Nephron progenitor cell (in vitro differentiated cells): ENCODE measurements around the gene SYNDIG1.

Experiments
- DNase-seq: peaks from one replicate; pipeline ENCODE4 v3.0.0; 2021
- H3K27ac Mint-ChIP-seq: 2 replicates; pipeline ENCODE4 v1.8.0; 2021; ENCODE audit warnings: mild to moderate bottlenecking, moderate library complexity, mixed read lengths
- H3K27me3 Mint-ChIP-seq: 2 replicates; pipeline ENCODE4 v1.8.0; 2021; ENCODE audit warnings: mild to moderate bottlenecking, low read depth, mixed read lengths; ENCODE audit not compliant: poor library complexity
- H3K36me3 Mint-ChIP-seq: 2 replicates; pipeline ENCODE4 v1.8.0; 2021; ENCODE audit warnings: low read depth, mixed read lengths
- H3K4me1 Mint-ChIP-seq: 2 replicates; pipeline ENCODE4 v1.8.0; 2021; ENCODE audit warnings: mixed read lengths
- H3K4me3 Mint-ChIP-seq: 2 replicates; pipeline ENCODE4 v1.8.0; 2021; ENCODE audit warnings: mild to moderate bottlenecking, moderate library complexity, mixed read lengths
- H3K9me3 Mint-ChIP-seq: 2 replicates; pipeline ENCODE4 v1.8.0; 2021; ENCODE audit warnings: mild to moderate bottlenecking, moderate library complexity, mixed read lengths
- CTCF ChIP-seq: fragments of 200-600 bp; sonication (generic); IDR thresholded peaks from 2 replicates; pipeline ENCODE4 v1.5.0; 2021; ENCODE audit warnings: antibody characterized with exemption

Gene SYNDIG1

GRCh38 chr20:24608926-24609667 is 139.7 kb downstream of the SYNDIG1 start:
- Mint-ChIP-seq H3K27me3 (peaks cover 18% of the 10 kb centered on the region), H3K36me3 (no peaks in the 10 kb centered on the region), H3K27ac (no peak overlapping the region), H3K9me3 (no peaks in the 10 kb centered on the region), H3K4me3 (no peak overlapping the region), H3K4me1 (no peaks in the 10 kb centered on the region)
- no peak for TF ChIP-seq CTCF
- DNase-seq = no peak

GRCh38 chr20:24609757-24610156 is 140.3 kb downstream of the SYNDIG1 start:
- Mint-ChIP-seq H3K36me3 (no peaks in the 10 kb centered on the region), H3K4me3 (no peak overlapping the region), H3K27me3 (peaks cover 15% of the 10 kb centered on the region), H3K4me1 (no peaks in the 10 kb centered on the region), H3K9me3 (no peaks in the 10 kb centered on the region), H3K27ac (no peak overlapping the region)
- no peak for TF ChIP-seq CTCF
- DNase-seq = no peak

GRCh38 chr20:24610341-24611115 is 141.1 kb downstream of the SYNDIG1 start:
- Mint-ChIP-seq H3K4me1 (no peaks in the 10 kb centered on the region), H3K36me3 (no peaks in the 10 kb centered on the region), H3K9me3 (no peaks in the 10 kb centered on the region), H3K27ac (no peak overlapping the region), H3K27me3 (peaks cover 15% of the 10 kb centered on the region), H3K4me3 (no peak overlapping the region)
- DNase-seq = no peak
- no peak for TF ChIP-seq CTCF

- no peaks in the 10 kb centered on the region for H3K36me3 Mint-ChIP-seq
- no peaks in the 10 kb centered on the region for H3K9me3 Mint-ChIP-seq
- DNase-seq = no peak
- H3K4me1 Mint-ChIP-seq = no peaks in the 10 kb centered on the region
- no peak overlapping the region for H3K27ac Mint-ChIP-seq
- H3K27me3 Mint-ChIP-seq = peaks cover 14% of the 10 kb centered on the region
- TF ChIP-seq CTCF = no peak
- no peak overlapping the region for H3K4me3 Mint-ChIP-seq
Measured at GRCh38 chr20:24611360-24612140, 142.1 kb downstream of the SYNDIG1 start.

GRCh38 chr20:24612799-24613775 is 143.7 kb downstream of the SYNDIG1 start:
- no peak for DNase-seq
- H3K36me3 Mint-ChIP-seq = no peaks in the 10 kb centered on the region
- H3K9me3 Mint-ChIP-seq = no peaks in the 10 kb centered on the region
- no peak overlapping the region for H3K27ac Mint-ChIP-seq
- TF ChIP-seq CTCF = no peak
- H3K27me3 Mint-ChIP-seq = peaks cover 16% of the 10 kb centered on the region
- no peak overlapping the region for H3K4me3 Mint-ChIP-seq
- H3K4me1 Mint-ChIP-seq = no peaks in the 10 kb centered on the region
